Stimulated activated naive CD8-positive, alpha-beta T cell treated with anti-CD3 and anti-CD28 coated beads, Interleukin-15, amount 100 ng/mL, for 72 hours (primary cell): ENCODE data around the gene FRAS1.
"Not testable (repeated sequence)": the region's sequence is repeated elsewhere in the genome, so short reads cannot be mapped to it uniquely, and the experiment has no call there.

Experiments used
- ATAC-seq: fragments of 150-1000 bp; cut with Tn5 transposase; 2 replicates; pipeline ENCODE4 v1.10.0; 2021; ENCODE audit warnings: mild to moderate bottlenecking, moderate library complexity
- DNase-seq, 2 donors: peaks; one replicate each; pipeline ENCODE4 v3.0.0; 2021 to 2022
- H3K27ac Mint-ChIP-seq, 2 donors: one replicate each; pipeline ENCODE4 v1.8.0; 2022; ENCODE audit warnings: mild to moderate bottlenecking in 2 of 2, mixed read lengths in 2 of 2, moderate library complexity in 2 of 2
- H3K27me3 Mint-ChIP-seq: one replicate; pipeline ENCODE4 v1.8.0; 2022; ENCODE audit warnings: mixed read lengths
- H3K4me1 Mint-ChIP-seq: one replicate; pipeline ENCODE4 v1.8.0; 2022; ENCODE audit warnings: mild to moderate bottlenecking, mixed read lengths
- H3K4me3 Mint-ChIP-seq, 2 donors: one replicate each; pipeline ENCODE4 v1.8.0; 2022; ENCODE audit warnings: mild to moderate bottlenecking in 2 of 2, mixed read lengths in 2 of 2, moderate library complexity in 1 of 2
- H3K9me3 Mint-ChIP-seq, 2 donors: one replicate each; pipeline ENCODE4 v1.8.0; 2022; ENCODE audit warnings: mixed read lengths in 2 of 2

Gene FRAS1

GRCh38 chr4:78312989-78313753 is 256.0 kb downstream of the FRAS1 start:
- Mint-ChIP-seq H3K4me1 (peaks cover 24% of the 10 kb centered on the region), H3K27ac (peak overlapping the region in 1 of 2 donors; percentile 81), H3K9me3 (no peaks in the 10 kb centered on the region), H3K27me3 (peaks cover 50% of the 10 kb centered on the region), H3K4me3 (peak overlapping the region; percentile 24 to 26)
- ATAC-seq (peak; percentile 75), DNase-seq (no peak)

- no peak overlapping the region for H3K27ac Mint-ChIP-seq
- H3K4me3 Mint-ChIP-seq = no peak overlapping the region
- DNase-seq (no peak), ATAC-seq (no peak)
- peaks cover 51% of the 10 kb centered on the region for H3K27me3 Mint-ChIP-seq
- H3K4me1 Mint-ChIP-seq = peaks cover 24% of the 10 kb centered on the region
- H3K9me3 Mint-ChIP-seq = no peaks in the 10 kb centered on the region
Measured at GRCh38 chr4:78313754-78314120, 256.6 kb downstream of the FRAS1 start.

GRCh38 chr4:78318126-78318525 is 261.0 kb downstream of the FRAS1 start:
- H3K27ac Mint-ChIP-seq = no peak overlapping the region
- no peaks in the 10 kb centered on the region for H3K9me3 Mint-ChIP-seq
- H3K4me1 Mint-ChIP-seq = peaks cover 27% of the 10 kb centered on the region
- ATAC-seq (no peak), DNase-seq (no peak)
- H3K27me3 Mint-ChIP-seq = peaks cover 47% of the 10 kb centered on the region
- no peak overlapping the region for H3K4me3 Mint-ChIP-seq

- peaks cover 50% of the 10 kb centered on the region for H3K27me3 Mint-ChIP-seq
Measured at GRCh38 chr4:78320349-78320935, 263.3 kb downstream of the FRAS1 start.

DNA sequence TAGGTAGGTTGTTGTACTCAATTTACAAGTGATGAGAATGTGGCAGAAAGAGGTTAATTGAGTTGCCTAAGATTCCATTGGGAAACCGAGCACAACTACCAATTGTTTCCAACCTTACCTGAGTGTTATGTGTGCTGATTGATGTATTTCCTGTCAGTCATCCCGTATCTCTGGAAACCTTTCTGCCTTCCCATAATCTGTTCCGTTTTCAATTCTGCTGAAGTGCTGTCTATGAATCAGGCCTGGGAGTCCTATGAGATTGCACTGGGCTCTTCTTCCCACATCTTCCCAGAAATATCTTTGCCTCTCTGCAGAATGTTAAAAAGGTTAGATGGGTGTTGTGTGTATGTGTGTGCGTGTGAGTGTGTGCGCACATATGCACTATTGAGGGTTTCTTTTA is 264.9 kb downstream of the FRAS1 start:
- H3K9me3 Mint-ChIP-seq = no peaks in the 10 kb centered on the region

More at GRCh38 chr4:78320349-78320935, 263.3 kb downstream of the FRAS1 start:
- Mint-ChIP-seq H3K27ac (peak overlapping the region in 1 of 2 donors; percentile 20), H3K4me3 (peak overlapping the region; percentile 4 to 20), H3K9me3 (no peaks in the 10 kb centered on the region), H3K4me1 (peaks cover 11% of the 10 kb centered on the region)
- DNase-seq (no peak), ATAC-seq (no peak)

GRCh38 chr4:78323439-78323838 is 266.3 kb downstream of the FRAS1 start:
- Mint-ChIP-seq H3K4me3 (no peak overlapping the region), H3K27me3 (peaks cover 43% of the 10 kb centered on the region), H3K9me3 (no peaks in the 10 kb centered on the region), H3K27ac (no peak overlapping the region), H3K4me1 (peaks cover 11% of the 10 kb centered on the region)
- ATAC-seq (no peak), DNase-seq (no peak)

More for the DNA sequence above, 264.9 kb downstream of the FRAS1 start:
- ATAC-seq (no peak), DNase-seq (no peak)
- H3K27me3 Mint-ChIP-seq = peaks cover 56% of the 10 kb centered on the region
- peaks cover 11% of the 10 kb centered on the region for H3K4me1 Mint-ChIP-seq
- H3K4me3 Mint-ChIP-seq = no peak overlapping the region
- no peak overlapping the region for H3K27ac Mint-ChIP-seq

GRCh38 chr4:78324625-78325024 is 267.5 kb downstream of the FRAS1 start:
- peaks cover 11% of the 10 kb centered on the region for H3K4me1 Mint-ChIP-seq
- no peak overlapping the region for H3K4me3 Mint-ChIP-seq
- H3K9me3 Mint-ChIP-seq = no peaks in the 10 kb centered on the region
- peaks cover 37% of the 10 kb centered on the region for H3K27me3 Mint-ChIP-seq
- DNase-seq (no peak), ATAC-seq (no peak)
- no peak overlapping the region for H3K27ac Mint-ChIP-seq

DNA sequence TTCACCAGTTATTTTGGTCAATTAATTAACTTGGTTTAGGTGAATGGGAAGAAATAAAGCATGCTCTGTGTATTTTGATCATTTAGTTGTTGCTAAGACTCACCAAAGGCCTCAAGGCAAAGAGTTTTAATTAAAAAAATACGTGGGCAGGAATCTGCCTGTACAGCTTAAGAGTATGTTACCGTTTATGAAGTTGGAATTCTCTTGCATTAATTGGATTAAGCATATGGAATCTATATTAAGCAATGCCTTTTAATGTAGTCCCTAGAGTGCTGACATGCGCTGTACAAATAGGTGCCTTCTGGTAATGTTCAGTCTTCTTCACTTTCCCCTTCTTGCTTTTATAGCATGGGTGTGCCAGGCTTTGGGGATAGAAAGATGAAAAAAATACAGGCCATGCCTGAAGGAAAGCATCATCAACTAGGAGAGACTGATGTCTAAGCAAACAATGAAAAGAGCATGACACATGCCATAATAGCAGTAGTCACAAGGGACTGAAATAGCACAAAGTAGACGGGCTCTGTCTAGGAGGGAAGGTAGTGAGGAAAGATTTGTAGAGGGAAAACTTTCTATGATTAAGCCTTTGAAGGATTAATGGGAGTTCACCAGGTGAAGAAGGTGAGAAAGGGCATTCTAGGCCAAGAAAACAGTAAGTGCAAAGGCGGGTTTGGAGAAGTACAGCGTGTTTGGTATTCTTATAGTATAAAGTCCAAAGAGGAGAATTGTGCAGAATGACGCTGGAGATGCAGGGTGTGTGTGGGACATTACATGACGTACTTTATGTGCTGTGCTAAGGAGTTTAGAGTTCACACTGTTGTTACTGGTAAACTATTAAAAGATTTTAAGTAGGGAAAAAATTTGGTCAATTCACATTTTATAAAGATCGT is 268.4 kb downstream of the FRAS1 start:
- DNase-seq (no peak), ATAC-seq (no peak)
- Mint-ChIP-seq H3K4me3 (no peak overlapping the region), H3K4me1 (peaks cover 5% of the 10 kb centered on the region), H3K9me3 (no peaks in the 10 kb centered on the region), H3K27me3 (peaks cover 32% of the 10 kb centered on the region), H3K27ac (peak overlapping the region in 1 of 2 donors; percentile 10)

DNA sequence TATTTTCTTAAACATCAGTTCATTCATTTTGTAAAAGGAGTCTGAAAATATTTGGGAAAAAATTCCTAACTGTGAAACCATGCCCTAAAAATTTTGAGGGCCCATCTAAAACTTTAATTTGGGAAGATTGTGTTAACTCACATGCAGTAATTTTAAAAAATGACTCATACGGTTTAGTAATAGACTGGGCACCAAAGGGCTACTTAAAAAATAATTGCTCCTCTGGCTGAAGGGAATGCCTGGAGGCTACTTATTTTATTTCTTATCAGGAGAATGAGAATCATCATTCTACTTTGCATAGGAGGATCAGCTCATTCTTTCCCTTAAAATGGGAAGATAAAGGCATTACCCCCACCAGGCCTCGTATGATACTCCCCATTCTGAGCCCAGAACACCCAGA is 271.5 kb downstream of the FRAS1 start:
- not testable (repeated sequence) for H3K27ac Mint-ChIP-seq, ATAC-seq, H3K4me3 Mint-ChIP-seq, DNase-seq, H3K4me1 Mint-ChIP-seq, H3K9me3 Mint-ChIP-seq
- H3K27me3 Mint-ChIP-seq = peaks cover 31% of the 10 kb centered on the region

GRCh38 chr4:78331186-78331585 is 274.1 kb downstream of the FRAS1 start:
- Mint-ChIP-seq H3K4me1 (no peaks in the 10 kb centered on the region), H3K27ac (no peak overlapping the region), H3K9me3 (no peaks in the 10 kb centered on the region), H3K27me3 (peaks cover 21% of the 10 kb centered on the region), H3K4me3 (no peak overlapping the region)
- ATAC-seq = no peak
- DNase-seq = no peak

GRCh38 chr4:78331965-78332364 is 274.8 kb downstream of the FRAS1 start:
- H3K27me3 Mint-ChIP-seq = peaks cover 13% of the 10 kb centered on the region
- no peak for DNase-seq
- ATAC-seq = no peak
- H3K9me3 Mint-ChIP-seq = no peaks in the 10 kb centered on the region
- no peak overlapping the region for H3K27ac Mint-ChIP-seq
- no peak overlapping the region for H3K4me3 Mint-ChIP-seq
- no peaks in the 10 kb centered on the region for H3K4me1 Mint-ChIP-seq

DNA sequence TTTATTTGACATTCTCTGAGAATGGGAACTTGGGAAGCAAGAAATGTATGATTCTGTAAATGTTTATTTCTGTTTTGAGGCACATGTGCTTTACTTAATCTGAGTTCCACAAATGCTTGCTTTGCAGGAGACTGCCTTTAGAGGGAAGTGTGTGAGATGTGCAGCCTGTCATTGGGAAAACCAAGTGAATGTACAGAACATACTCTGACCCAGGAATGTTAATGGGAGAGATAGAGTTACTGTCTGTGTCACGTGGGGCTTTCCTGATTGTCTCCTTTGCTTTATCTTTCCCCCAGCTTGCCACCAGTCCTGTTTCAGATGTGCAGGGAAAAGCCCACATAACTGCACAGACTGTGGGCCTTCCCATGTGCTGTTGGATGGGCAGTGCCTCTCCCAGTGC is 275.9 kb downstream of the FRAS1 start:
- Mint-ChIP-seq H3K27me3 (peaks cover 12% of the 10 kb centered on the region), H3K9me3 (no peaks in the 10 kb centered on the region), H3K27ac (no peak overlapping the region), H3K4me1 (no peaks in the 10 kb centered on the region), H3K4me3 (no peak overlapping the region)
- ATAC-seq (no peak), DNase-seq (no peak)

- Mint-ChIP-seq H3K9me3 (no peaks in the 10 kb centered on the region), H3K27ac (no peak overlapping the region), H3K27me3 (peaks cover 16% of the 10 kb centered on the region), H3K4me1 (no peaks in the 10 kb centered on the region), H3K4me3 (no peak overlapping the region)
- ATAC-seq (no peak), DNase-seq (no peak)
Measured at GRCh38 chr4:78336093-78336943, 279.2 kb downstream of the FRAS1 start.

DNA sequence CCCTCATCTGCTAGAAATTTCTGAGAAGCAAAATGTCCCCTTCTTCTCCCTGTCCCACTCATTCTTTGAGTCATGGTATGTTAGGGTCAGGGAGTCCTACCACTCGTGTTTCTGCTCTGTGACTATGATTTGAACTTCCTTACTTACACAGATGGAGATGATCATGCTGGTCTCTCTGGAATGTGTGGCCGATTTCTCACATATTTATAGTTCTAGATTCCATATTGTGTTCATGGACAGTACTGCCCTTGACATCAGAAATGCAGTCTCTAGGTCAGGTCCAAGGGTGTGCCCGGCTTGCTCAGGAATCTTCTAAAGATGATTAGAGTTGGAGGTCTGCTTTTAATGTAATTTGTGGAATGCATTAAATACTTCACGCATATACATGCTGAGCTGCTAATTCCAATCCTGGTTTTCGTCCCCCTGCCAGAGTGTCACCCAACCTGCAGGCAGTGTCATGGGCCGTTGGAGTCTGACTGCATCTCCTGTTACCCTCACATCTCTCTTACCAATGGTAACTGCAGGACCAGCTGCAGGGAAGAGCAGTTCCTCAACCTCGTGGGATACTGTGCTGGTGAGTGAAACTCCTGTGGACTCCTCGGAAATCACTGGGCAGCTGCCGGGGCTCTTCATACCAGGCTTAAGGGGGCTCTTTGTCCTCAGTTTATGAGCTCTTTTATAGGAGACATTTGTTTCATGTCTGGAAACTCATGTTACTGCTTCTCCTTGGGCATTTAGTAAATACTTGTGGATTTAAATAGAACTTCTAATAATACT is 280.3 kb downstream of the FRAS1 start:
- DNase-seq (no peak), ATAC-seq (no peak)
- no peak overlapping the region for H3K27ac Mint-ChIP-seq
- H3K27me3 Mint-ChIP-seq = peaks cover 14% of the 10 kb centered on the region
- no peaks in the 10 kb centered on the region for H3K4me1 Mint-ChIP-seq
- H3K4me3 Mint-ChIP-seq = no peak overlapping the region
- no peaks in the 10 kb centered on the region for H3K9me3 Mint-ChIP-seq
